ACHN (cell line): ENCODE data around the gene PIEZO1.
"Not testable (repeated sequence)": the region's sequence is repeated elsewhere in the genome, so short reads cannot be mapped to it uniquely, and the experiment has no call there.

Experiments
- DNase-seq: peaks from one replicate; pipeline ENCODE4 v3.0.0-alpha.2; 2015
- in situ Hi-C: cut with HindIII; loops from 2 replicates; pipeline ENCODE4 v1.10.0; 2017; ENCODE audit warnings: low sequenced_read_pairs, low pct_ligation_motif_present, low pct_unique_long_range_greater_than_20kb

Gene PIEZO1

DNA sequence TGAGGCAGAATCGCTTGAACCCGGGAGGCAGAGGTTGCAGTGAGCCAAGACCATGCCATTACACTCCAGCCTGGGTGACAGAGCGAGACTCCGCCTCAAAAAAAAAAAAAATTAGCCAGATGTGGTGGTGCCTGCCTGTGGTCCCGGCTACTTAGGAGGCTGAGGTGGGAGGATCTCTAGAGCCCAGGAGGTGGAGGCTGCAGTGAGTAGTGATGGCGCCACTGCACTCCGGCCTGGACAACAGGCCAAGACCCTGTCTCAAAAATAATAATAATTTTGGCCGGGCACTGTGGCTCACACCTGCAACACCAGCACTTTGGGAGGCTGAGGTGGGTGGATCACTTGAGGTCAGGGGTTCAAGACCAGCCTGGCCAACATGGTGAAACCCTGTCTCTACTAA is 3.7 kb upstream of the PIEZO1 start:
- in situ Hi-C loops: loop anchor here (10.0 kb wide), 1 partner anchor 114 kb away; no protein-coding TSS in a partner anchor
- DNase-seq: not testable (repeated sequence)

DNA sequence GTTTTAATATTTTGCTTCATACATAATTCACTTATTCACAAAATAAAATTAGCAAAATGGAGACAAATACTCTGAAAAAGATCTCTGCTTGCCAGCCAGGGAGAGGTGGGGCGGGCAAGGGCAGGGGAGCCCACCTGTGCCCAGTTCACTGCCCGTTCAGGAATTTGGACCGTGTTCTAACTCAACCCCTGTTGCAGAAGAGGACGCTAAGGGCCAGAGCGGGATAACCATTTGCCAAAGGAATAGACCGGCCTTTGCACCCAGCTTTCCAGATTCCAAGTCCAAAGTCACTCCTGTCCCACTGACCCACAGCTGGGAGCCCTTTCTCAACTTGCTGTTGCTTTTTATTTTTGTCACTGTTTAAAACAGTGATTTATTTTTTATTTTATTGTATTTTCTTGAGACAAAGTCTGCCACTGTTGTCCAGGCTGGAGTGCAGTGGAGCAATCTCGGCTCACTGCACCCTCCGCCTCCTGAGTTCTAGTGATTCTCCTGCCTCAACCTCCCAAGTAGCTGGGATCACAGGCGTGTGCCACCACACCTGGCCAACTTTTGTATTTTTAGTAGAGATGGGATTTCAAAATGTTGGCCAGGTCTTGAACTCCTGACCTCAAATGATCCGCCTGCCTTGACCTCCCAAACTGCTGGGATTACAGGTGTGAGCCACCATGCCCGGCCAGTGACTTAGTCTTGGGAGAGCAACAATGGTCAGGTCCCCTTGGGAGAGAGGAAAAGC is 2.7 kb upstream of the PIEZO1 start:
- in situ Hi-C loops: loop anchor here (10.0 kb wide), 1 partner anchor 113 kb away; no protein-coding TSS in a partner anchor
- no peak for DNase-seq

DNA sequence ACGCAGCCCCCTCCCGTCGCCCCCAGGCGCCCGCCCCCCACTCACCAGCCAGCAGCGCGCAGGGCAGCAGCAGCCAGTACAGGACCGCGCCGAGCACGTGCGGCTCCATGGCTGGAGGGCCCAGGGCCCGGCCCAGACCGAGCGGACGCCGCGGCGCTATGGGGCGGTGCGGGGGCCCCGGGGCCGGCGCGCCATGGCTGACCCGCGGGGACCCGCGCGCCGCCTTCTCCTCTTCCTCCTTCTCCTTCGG is 239 bp downstream of the PIEZO1 start:
- in situ Hi-C loops: loop anchor here (10.0 kb wide), 1 partner anchor 110 kb away; no protein-coding TSS in a partner anchor
- no peak for DNase-seq

DNA sequence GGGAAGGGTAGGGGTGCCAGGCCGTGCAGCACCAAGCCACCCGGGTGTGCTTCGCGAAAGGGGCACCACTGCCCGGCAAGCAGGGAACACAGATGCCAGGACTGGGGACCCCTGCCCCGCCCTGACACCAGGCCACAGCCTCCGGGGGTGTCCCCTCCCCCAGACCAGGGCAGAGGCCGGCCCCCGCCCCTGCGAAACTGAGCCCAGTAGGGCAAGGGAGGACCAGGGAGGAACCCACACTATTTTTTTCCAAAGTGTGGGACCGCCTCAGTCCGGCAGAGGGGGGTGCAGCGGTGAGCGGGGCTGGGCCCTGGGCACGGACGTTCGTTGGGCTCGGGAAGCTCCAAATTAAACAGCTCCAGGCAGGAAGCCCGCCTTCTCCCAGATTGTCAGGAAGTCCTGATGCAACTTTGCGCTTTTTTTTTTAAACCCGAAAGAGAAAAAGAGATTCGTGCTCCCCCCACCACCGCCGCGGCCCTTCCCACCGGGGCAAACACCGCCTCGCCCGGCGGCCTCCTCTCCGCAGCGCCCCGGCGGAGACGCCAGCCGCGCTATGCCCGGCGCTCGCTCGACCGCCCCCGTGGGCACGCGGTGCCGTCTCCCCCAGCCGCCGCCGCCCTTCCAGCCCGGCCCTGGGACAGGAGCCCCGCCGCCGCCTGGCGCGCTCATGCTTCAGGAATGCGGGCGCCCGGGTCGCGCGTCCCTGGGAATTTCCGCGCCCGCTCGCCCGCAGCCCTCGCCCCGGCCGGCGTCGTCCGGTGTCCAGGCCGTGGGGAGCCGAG is 755 bp downstream of the PIEZO1 start:
- in situ Hi-C loops: loop anchor here (10.0 kb wide), 1 partner anchor 109 kb away; no protein-coding TSS in a partner anchor
- peak; percentile 77 for DNase-seq

DNA sequence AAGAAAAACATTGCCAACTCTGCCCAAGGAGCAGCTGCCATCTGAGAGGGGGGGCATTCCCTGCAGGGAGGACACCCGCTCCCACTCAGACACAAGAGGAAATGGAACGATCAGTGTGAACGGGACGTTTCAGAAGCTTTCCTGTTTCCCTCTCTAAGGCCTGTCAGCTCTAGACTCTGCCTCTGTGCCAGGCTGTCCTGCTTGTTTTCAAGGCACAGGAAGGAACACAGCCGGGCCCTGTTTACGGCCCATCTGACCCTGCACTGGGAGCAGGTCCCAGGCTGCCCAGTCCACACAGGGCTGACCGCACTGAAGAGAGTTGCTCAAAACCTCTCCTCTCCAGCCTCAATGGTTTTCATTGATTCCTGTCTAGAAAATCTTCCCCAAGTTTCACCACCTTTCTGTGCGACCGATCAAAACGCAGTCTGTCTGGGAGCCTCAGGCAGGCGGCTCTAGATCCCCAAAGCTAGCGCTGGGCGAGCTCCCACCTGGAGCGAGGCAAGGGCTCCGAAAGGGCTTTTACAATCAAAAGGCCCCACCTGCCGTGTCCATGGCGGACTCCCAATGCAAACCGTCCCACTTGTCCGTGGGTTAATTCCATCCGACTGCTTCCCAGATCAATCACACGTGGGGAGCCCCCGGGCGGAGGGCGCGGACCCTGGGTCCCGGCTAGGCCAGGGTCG is 1.5 kb downstream of the PIEZO1 start:
- in situ Hi-C loops: loop anchor here (10.0 kb wide), 1 partner anchor 109 kb away; no protein-coding TSS in a partner anchor
- no peak for DNase-seq

DNA sequence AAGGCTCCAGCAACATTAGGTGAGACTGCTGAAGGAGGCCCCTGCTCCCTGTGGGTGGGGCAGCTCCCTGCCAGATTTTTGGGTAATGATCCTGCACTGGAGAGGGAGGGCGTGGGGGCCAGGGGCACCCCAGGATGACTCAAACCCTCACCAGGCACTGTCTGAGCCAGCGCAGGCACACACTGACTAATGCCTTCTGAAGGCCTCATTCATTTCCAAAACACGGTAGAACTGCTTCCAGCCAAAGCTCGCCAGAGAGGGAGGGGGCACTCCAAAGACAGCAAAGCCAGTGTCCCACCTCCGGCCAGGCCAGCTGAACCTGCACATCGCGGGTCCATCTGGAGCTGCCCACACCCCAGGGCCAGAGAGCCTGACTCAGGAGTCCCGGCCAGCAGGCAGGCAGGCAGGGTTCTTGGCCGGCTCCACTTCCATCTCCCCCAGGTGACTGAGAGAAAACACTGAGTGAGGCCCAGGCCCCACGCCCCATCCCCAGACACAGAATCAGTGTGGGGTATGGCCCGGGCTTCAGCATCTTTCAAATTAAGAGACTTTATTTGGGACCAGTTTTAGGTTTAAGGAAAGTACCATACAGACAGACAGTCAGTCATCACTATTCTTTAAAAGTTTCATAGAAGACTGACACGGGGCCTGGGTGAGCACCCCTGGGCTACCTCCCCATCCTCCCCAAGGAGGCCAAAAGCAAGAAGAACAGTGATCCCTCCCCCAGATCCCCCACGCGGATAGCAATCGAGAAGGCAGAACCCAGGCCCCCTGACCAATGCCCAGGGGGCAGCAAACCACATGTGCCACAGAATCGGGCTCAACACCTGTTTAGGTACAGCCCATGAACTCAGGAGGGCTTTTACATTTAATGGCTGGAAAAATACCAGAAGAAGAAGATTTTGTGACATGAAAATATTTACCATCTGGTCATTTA is 2.3 kb downstream of the PIEZO1 start:
- in situ Hi-C loops: loop anchor here (10.0 kb wide), 1 partner anchor 108 kb away; no protein-coding TSS in a partner anchor
- DNase-seq: peak; percentile 65

DNA sequence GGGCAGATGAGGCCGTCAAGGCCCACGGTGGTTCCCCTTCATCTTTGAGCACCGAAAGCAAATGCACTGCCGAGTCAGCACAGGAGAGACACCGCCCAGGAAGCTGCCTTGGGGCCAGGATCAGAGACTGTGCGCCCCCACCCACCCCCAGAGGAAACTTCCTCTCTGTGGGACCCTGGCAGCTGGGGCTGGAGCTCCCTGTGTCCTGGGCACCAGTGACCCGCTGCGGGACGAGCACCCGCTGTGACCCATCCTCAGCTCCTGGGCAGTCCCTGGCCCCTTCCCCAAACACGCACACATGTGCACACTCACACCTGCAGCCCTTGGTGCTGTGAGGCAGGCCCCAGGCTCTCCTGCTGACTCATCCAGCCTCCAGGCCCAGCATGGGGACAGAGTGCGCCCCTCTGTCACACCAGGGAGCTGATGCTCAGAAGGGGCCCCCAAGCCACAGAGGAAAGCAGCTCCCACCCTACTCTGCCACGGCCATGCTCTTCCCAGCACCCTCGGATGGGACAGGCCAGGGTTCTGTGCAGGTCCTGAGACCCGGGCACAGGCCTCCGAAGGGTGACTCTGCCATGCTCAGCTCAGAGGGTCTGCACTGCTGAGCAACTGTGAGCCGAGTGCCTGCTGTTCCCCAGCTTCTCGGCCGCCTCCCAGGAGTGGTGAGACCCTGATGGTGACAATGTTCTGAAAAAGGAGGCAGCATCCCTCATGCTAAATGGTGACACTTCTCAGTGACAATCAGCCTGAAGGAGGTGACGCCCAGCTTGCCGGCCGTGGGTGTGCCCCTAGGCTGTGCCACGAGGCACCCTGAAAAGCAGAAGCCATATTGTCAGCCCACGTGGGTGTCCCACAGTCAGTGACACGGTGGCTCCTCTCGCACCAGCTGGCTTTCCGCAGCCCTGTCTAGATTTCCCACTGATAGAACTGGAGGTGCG is 3.6 kb downstream of the PIEZO1 start:
- in situ Hi-C loops: loop anchor here (10.0 kb wide), 1 partner anchor 107 kb away; no protein-coding TSS in a partner anchor
- DNase-seq: no peak

DNA sequence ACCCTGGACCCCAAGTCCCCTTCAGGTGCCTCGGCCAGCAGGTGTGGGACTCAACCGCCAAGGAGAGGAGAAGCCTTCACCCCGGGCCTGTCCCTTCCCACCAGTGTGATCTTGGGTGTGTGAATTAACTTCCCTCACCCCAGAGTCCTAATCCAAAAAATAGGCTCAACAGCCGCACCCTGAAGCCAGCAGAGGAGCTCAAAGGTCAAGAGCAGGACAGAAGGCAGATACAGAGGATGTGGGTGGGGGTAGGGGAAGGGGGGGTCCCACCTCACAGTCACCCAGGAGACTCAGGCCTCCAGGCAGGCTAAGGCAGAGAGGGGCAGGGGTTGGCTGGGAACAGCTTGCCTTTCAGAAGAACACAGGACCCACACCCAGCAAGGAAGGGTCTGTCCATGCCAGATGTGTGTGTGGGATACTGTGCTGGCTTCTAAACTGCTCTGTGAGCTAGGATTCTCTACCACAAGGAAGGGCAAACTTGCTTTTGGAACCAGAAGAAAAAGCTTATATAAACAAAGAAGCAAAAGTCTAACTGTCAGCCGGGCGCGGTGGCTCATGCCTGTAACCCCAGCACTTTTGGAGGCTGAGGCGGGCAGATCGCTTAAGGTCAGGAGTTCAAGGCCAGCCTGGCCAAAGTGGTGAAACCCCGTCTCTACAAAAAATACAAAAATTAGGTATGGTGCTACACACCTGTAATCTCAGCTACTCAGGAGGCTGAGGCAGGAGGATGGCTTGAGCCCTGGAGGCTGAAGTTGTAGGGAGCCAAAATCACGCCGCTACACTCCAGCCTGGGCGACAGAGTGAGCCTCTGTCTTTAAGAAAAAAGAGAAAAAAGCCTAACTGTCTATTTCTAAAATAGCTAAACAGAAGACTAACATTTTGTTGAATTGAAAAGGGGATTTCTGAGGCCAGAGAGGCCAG is 4.6 kb downstream of the PIEZO1 start:
- DNase-seq: no peak
- in situ Hi-C loops: loop anchor here (10.0 kb wide), 1 partner anchor 106 kb away; no protein-coding TSS in a partner anchor

DNA sequence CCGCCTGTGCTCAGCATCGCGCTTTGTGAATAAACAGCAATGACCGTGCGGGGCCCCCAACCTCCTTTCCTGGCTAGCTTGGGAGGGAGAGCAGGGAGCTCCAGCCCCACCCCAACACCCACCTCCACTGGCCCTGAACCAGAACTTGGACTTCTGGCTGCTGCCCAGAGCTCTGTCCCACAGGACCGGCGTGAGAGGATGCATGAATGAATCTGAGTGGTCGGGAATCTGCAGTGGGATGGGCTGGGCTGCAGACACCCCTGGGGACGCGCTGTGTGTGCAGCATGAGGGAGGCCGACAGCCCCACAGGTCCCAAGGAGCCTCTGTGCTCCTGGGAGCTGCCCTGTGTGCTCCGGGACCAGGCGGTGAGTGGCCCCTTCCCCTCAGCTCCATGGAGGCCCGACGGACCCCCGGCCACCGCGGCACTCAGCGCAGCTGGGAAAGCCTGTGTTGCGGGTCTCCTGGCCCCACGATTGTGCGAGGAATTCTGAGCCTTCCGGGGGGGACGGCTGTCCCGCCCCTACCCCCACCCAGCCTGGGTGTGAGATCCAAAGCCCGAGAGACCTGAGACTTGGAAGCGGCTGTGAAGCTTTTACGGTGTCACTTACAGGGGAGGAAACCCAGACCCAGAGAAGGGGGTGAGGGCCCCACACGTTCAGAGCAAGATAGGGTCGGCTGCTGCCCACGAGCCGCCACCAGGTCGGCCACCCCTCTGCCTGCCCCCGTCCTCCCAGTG is 5.4 kb downstream of the PIEZO1 start:
- DNase-seq: no peak
- in situ Hi-C loops: loop anchor here (10.0 kb wide), 1 partner anchor 105 kb away; no protein-coding TSS in a partner anchor

DNA sequence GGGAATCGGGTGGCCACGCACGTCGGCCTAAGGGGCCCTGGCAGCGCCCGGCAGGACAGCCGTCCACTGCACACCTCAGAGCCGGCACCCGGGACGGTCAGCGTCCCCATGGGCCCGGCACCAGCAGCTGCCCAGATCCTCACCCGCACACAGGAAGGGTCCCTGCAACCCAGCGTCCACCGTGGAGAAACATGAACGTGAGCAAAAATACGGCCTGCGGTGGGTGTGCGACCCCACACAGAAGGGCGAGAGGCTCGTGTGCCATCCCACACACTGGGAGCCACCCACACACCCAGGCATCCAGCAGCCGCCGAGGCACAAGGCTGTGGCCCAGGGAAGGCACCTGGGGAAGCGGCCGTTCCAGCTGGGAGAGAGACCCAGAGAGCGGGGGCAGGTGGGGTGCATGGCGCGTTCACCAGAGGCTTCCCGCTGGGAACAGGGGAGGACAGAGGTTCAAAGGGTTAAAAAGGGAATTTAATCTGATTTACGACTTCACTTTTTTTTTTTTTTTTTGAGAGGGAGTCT is 6.4 kb downstream of the PIEZO1 start:
- in situ Hi-C loops: no loop called here
- no peak for DNase-seq

DNA sequence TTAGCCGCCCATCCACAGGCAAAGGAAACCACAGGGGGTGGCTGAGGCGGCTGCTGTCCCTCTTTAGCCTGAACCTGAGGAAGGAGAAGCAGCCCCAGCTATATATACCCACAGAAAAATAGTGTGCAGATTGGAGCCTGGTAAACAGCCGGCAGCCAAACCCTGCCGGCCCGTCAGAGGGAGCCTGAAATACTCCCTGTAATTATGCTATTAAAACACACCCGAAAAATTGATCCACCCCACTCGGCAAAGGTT is 6.8 kb downstream of the PIEZO1 start:
- in situ Hi-C loops: no loop called here
- no peak for DNase-seq

DNA sequence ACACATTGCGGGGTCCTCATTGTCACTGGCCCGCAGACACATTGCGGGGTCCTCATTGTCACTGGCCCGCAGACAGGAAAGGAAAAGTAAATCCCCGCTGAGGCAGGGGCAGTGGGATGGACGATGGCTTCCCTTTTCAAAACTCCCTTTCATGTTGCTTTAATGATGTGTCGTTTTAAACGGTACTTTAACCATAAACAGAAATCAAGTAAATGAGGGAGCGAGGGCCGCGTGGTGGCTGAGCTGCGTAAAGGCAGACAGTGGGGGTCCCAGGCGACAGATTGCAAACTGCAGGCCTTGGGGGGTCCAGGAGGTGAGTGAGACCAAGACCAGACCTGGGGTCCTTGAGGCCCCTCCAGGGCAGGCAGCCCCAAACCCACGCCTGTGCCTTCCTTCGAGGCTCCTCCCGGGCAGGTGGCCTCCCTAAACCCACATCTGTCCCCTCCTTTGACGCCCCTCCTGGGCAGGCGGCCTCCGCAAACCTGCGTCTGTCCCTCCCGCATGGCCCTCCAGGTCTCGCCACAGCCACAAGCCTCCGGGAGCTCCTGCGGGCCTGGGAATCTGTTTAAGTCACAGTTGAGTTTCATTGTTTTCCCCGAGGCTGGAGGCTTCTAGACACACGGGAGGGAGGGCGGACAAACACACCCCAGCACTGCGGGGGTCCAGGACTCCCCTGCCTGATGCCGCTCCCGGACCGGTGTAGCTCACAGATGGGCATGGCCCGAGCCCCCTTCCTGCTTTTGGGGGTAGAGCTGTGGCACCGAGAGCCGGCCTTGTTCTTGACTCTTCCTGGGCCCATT is 7.3 kb downstream of the PIEZO1 start:
- in situ Hi-C loops: no loop called here
- DNase-seq: no peak

DNA sequence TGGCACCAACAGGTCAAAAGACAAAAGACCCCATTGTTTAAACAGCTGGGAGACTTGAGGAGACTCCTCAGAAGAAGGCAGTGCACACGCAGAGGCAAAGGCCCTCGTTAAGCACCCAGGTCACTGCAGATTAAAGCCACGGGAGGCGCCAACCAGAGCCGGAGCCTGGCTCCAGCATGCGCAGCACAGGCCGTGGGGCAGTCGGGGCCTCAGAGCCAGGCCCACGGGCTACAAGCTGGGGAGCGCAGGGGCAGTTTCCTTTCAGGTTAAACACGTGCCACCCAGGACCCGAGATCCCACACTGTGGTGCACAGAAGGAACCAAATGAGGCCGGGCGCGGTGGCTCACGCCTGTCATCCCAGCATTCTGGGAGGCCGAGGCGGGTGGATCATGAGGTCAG is 9.2 kb downstream of the PIEZO1 start:
- in situ Hi-C loops: no loop called here
- no peak for DNase-seq

DNA sequence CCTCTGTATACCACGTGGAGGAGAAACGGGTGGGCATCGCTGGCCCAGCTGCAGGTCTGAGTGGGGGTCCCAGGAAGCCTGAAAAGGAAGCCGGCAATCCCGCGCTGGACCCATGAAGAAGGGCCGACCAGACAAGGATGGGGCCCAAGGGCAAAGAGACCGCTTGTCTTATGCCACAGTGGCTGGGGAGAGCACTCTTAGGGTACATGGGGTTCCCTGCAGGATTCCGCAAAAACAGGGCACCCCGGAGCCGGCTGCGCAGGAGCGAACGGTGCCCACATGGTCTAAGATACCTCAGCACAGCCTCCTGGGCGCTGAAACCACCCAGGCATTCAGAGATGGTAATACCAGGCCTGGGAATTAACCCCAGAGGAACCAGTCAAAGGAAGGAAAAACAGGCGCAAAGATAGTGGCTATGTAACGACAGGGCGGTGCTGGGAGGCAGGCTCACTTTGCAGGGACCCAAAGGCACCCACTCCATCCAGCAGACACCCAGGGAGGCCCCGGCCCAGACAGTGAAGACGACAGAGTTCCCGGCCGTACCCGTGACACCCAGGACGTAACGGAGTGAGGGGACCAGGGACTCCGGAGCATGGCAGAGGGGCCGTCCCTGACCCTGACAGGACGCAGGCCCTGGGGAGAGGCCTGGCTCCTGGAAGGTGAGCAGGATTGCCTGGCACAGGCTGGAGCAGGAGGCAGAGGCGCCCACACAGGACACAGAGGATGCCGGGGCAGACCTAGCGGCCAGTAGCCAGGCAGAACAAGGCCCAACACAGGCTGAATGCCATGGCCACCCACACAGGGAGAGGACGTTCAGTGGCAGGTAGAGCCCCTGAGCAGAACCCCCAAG is 10.3 kb downstream of the PIEZO1 start:
- no peak for DNase-seq
- in situ Hi-C loops: loop anchor here (25.0 kb wide), 1 partner anchor 88 kb away; the partner anchor contains the start of genes GALNS, PABPN1L and TRAPPC2L
